Adipocyte (in vitro differentiated cells): ENCODE results near the gene FSTL4.

Experiments used
- DNase-seq: peaks from one replicate; pipeline ENCODE4 v3.0.0-alpha.2; 2015; ENCODE audit warnings: low read depth
- H3K27me3 ChIP-seq: replicated peaks from 2 replicates; pipeline ENCODE4 v1.7.0; 2013; ENCODE audit warnings: mild to moderate bottlenecking, low read length, moderate library complexity; ENCODE audit not compliant: control insufficient read depth, insufficient read depth
- H3K36me3 ChIP-seq: 2 replicates; pipeline ENCODE4 v1.7.0; 2013; ENCODE audit warnings: low read length, mild to moderate bottlenecking, moderate library complexity; ENCODE audit not compliant: control insufficient read depth, insufficient read depth, severe bottlenecking
- H3K4me1 ChIP-seq: 2 replicates; pipeline ENCODE4 v1.7.0; 2013; ENCODE audit warnings: mild to moderate bottlenecking, low read length, moderate library complexity; ENCODE audit not compliant: control insufficient read depth, insufficient read depth
- H3K4me3 ChIP-seq: 2 replicates; pipeline ENCODE4 v1.7.0; 2013; ENCODE audit warnings: mild to moderate bottlenecking, low read length, moderate library complexity
- H3K9ac ChIP-seq: 2 replicates; pipeline ENCODE4 v1.7.0; 2013; ENCODE audit warnings: mild to moderate bottlenecking, low read length, moderate library complexity
- H3K9me3 ChIP-seq: 2 replicates; pipeline ENCODE4 v1.7.0; 2013; ENCODE audit warnings: mild to moderate bottlenecking, low read length, moderate library complexity; ENCODE audit not compliant: control insufficient read depth

Gene FSTL4

GRCh38 chr5:133581348-133581747 lies 31.0 kb downstream of the FSTL4 start:
- Histone ChIP-seq H3K36me3 (no peaks in the 10 kb centered on the region), H3K9me3 (no peaks in the 10 kb centered on the region), H3K27me3 (peaks cover 42% of the 10 kb centered on the region), H3K4me1 (no peaks in the 10 kb centered on the region), H3K9ac (no peak overlapping the region), H3K4me3 (no peak overlapping the region)
- no peak for DNase-seq

DNA sequence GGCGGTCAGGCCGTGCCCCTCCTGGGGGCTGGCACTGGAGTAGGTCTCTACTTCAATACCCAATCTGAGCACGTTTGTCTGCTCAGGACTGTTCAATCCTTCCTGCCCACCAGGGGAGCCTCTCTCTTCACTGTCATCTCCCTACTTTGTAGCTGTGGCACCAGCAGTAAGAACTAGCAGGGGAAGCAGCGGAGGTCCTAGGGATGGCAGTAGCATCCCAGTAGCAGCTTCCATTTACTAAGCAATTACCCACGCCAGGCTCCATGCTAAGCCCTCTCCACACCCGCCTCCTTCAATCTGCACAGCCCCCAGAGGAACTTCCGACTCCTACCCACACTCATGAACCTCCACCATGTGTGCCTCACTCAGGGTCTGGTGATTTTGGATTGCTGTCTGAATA lies 31.7 kb downstream of the FSTL4 start:
- Histone ChIP-seq H3K4me1 (no peaks in the 10 kb centered on the region), H3K36me3 (no peaks in the 10 kb centered on the region), H3K27me3 (peaks cover 42% of the 10 kb centered on the region), H3K4me3 (no peak overlapping the region), H3K9ac (no peak overlapping the region), H3K9me3 (no peaks in the 10 kb centered on the region)
- DNase-seq = no peak

DNA sequence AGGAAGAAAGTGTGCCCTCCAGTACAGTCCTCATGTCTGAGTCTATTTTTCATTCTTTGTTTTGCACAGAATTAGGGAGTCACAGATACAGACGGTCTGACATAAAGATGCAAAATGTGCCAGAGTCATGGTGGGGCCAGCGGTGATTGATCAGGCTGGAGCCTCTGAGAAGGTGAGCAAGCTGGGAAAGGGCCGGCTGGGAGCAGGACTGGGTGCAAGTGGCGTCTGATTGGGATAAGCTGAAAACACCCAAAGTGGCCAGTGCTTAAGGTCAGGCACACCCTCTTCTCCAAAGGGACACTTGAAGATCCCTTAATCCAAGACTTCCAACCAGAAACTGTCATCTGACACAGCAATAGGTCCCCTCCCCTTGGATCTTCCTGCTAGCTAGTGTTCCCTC lies 32.6 kb downstream of the FSTL4 start:
- H3K27me3 ChIP-seq = peaks cover 42% of the 10 kb centered on the region
- DNase-seq = no peak
- H3K4me3 ChIP-seq = no peak overlapping the region
- H3K4me1 ChIP-seq = no peaks in the 10 kb centered on the region
- no peak overlapping the region for H3K9ac ChIP-seq
- H3K9me3 ChIP-seq = no peaks in the 10 kb centered on the region
- no peaks in the 10 kb centered on the region for H3K36me3 ChIP-seq

- Histone ChIP-seq H3K9me3 (peaks cover 29% of the 10 kb centered on the region), H3K4me3 (no peak overlapping the region), H3K4me1 (no peaks in the 10 kb centered on the region), H3K36me3 (no peaks in the 10 kb centered on the region), H3K9ac (no peak overlapping the region), H3K27me3 (peaks cover 40% of the 10 kb centered on the region)
- peak; percentile 70 for DNase-seq
Measured at GRCh38 chr5:133569347-133569746, 43.0 kb downstream of the FSTL4 start.

DNA sequence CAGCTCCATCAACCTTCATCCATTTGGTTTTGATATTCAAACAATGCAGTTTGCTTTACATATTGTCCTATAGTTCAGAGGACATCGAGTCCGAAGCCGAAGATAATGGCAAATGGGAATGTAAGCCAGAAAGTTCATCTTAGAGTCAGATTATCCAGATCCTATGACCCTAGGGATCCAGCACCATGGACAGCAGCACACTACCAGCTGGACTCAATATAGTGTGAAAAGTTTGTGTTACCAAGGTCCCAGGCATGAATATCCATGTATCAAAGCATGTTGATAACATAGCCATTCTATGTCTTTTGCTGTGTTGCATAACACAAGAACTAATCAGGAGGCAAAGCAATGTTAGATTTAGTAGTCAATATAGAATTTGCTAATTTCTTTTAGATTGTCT lies 46.3 kb downstream of the FSTL4 start:
- H3K9me3 ChIP-seq = peaks cover 3% of the 10 kb centered on the region
- DNase-seq = peak; percentile 38
- no peak overlapping the region for H3K9ac ChIP-seq
- no peaks in the 10 kb centered on the region for H3K4me1 ChIP-seq
- H3K4me3 ChIP-seq = no peak overlapping the region
- no peaks in the 10 kb centered on the region for H3K36me3 ChIP-seq
- peaks cover 64% of the 10 kb centered on the region for H3K27me3 ChIP-seq

- DNase-seq = no peak
Measured at GRCh38 chr5:133564921-133565565, 47.3 kb downstream of the FSTL4 start.

DNA sequence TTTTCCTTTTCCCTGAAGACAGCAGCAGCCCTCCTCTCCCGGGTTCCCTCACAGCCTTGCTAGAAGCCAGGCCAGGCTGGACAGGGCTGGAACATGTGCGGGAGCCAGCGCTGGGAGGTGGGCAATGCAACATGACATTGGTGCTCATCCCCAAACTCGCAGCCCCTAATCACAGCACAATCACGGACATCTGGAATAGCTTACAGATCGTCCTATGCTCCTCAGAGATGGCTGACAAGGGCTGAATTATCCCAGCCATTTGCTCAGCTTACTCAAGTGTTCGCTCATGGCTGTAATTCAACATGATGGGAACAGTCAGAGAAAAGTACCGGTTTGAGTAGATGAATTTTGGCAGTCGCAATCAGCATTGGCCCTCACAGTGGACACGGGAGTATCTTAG lies 49.8 kb downstream of the FSTL4 start:
- H3K4me1 ChIP-seq = no peaks in the 10 kb centered on the region
- no peaks in the 10 kb centered on the region for H3K36me3 ChIP-seq
- H3K4me3 ChIP-seq = no peak overlapping the region
- H3K9ac ChIP-seq = no peak overlapping the region
- no peaks in the 10 kb centered on the region for H3K9me3 ChIP-seq
- no peak for DNase-seq
- H3K27me3 ChIP-seq = peaks cover 78% of the 10 kb centered on the region

More at GRCh38 chr5:133564921-133565565, 47.3 kb downstream of the FSTL4 start:
- H3K4me1 ChIP-seq = no peaks in the 10 kb centered on the region
- no peak overlapping the region for H3K9ac ChIP-seq
- no peaks in the 10 kb centered on the region for H3K36me3 ChIP-seq
- H3K4me3 ChIP-seq = no peak overlapping the region
- H3K9me3 ChIP-seq = peaks cover 3% of the 10 kb centered on the region
- peaks cover 63% of the 10 kb centered on the region for H3K27me3 ChIP-seq

DNA sequence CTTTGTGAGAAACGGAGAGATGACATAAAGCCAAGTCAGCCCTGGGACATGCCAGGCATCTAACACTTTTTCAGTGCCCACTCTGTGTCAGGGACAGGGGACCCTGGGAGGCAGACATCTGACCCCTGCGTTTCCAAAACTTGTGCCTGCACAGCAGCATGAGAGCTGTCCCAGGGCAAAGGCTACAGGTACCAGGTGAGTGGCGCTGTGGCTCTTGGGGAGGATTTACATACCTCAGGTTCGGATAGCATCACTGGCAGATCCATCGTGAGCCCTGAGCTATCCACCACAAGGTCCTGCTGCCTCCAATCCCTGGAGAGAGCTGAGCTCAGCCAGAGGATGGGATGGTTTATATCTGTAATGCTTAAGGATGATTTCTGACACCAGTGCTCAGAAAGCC lies 52.4 kb downstream of the FSTL4 start:
- Histone ChIP-seq H3K36me3 (no peaks in the 10 kb centered on the region), H3K9me3 (no peaks in the 10 kb centered on the region), H3K4me3 (no peak overlapping the region), H3K9ac (no peak overlapping the region), H3K4me1 (no peaks in the 10 kb centered on the region), H3K27me3 (peaks cover 77% of the 10 kb centered on the region)
- no peak for DNase-seq

DNA sequence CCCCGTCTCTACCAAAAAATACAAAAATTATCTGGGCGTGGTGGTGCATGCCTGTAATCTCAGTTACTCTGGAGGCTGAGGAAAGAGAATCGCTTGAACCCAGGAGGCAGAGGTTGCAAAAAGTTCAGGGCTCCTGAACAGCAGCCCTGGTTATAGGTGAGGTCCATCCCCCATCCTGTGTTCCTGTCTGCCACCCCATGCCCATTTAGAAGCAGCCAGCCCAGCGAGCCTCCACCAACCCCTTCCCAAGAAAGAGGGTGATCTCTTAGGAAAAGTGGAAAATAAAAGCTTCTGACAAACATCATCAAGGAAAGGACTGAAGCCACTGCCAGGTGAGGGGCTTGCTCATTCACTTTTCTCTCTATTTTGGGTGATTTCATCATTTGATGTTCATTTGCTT lies 55.8 kb downstream of the FSTL4 start:
- Histone ChIP-seq H3K4me1 (no peaks in the 10 kb centered on the region), H3K27me3 (peaks cover 71% of the 10 kb centered on the region), H3K36me3 (no peaks in the 10 kb centered on the region), H3K9me3 (no peaks in the 10 kb centered on the region), H3K4me3 (no peak overlapping the region), H3K9ac (no peak overlapping the region)
- no peak for DNase-seq

DNA sequence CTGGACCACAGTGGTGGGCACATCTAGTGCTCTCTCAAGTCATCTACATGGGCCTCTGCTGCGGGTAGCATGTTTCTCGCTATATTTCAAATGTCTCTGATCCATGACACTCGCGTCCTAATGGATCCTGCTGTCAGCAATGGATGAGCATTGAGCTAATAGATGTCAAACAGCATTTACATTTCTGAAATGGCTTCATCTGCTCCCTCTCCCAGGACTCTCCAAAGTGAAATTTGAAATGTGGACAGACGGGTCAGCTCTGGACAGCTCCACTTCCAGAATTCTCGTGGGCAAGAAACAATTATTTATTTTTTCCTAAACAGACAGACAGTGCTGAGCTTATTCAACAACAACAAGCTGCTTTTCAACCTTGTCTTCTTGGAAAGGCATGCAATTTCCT lies 58.1 kb downstream of the FSTL4 start:
- H3K36me3 ChIP-seq = no peaks in the 10 kb centered on the region
- H3K9me3 ChIP-seq = no peaks in the 10 kb centered on the region
- no peak for DNase-seq
- H3K4me1 ChIP-seq = no peaks in the 10 kb centered on the region
- H3K27me3 ChIP-seq = peaks cover 76% of the 10 kb centered on the region
- H3K4me3 ChIP-seq = no peak overlapping the region
- H3K9ac ChIP-seq = no peak overlapping the region

GRCh38 chr5:133552925-133553525 lies 59.3 kb downstream of the FSTL4 start:
- Histone ChIP-seq H3K9ac (no peak overlapping the region), H3K27me3 (peaks cover 66% of the 10 kb centered on the region), H3K9me3 (no peaks in the 10 kb centered on the region), H3K4me1 (no peaks in the 10 kb centered on the region), H3K4me3 (no peak overlapping the region), H3K36me3 (no peaks in the 10 kb centered on the region)
- peak; percentile 42 for DNase-seq

DNA sequence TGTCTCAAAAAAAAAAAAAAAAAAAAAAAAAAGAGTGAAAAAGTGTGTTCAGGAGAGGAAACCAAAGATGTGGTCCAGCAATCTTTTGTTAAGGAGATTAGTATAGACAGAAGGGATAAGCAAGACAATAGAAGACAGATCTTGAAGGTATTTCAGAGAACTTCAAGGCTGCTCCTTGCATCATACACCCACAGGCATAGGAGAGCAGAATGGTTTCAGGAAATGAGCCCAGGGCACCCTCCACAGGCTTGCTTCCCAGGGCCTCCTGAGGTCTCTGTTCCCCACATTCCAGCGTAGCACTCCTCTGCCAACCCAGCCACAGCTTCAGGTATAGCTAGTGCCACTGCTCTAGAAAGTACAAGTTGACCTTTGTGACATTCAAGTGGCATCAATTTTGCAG lies 65.8 kb downstream of the FSTL4 start:
- DNase-seq = no peak
- no peak overlapping the region for H3K9ac ChIP-seq
- H3K4me1 ChIP-seq = no peaks in the 10 kb centered on the region
- H3K36me3 ChIP-seq = no peaks in the 10 kb centered on the region
- H3K9me3 ChIP-seq = peaks cover 11% of the 10 kb centered on the region
- H3K4me3 ChIP-seq = no peak overlapping the region
- peaks cover 34% of the 10 kb centered on the region for H3K27me3 ChIP-seq
